Epithelial cell of proximal tubule (primary cell): ENCODE measurements around the gene SLC4A4. TPM values are rescaled to one million over a fixed set of nuclear protein-coding genes. Genes with fewer than 3 reads are reported as not detected.

ENCODE experiments used
- DNase-seq: peaks from one replicate; pipeline ENCODE4 v3.0.0-alpha.2; 2011; ENCODE audit warnings: low read depth
- H3K4me3 ChIP-seq: 2 replicates; pipeline ENCODE4 v1.5.1; 2011; ENCODE audit warnings: low read depth, mild to moderate bottlenecking, low read length
- CTCF ChIP-seq: conservative IDR thresholded peaks from 2 replicates; pipeline ENCODE4 v1.5.1; 2012; ENCODE audit warnings: low read depth, mild to moderate bottlenecking, low read length
- total RNA-seq: library from RNA; depleted of rRNA; stranded (reverse); fragments of >200 nt; gene quantifications from 2 replicates; pipeline ENCODE4 v1.2.3, GENCODE V29; 2015

The SLC4A4 gene
- total RNA-seq, 1 donor from 2014 or later: 5.6 TPM

GRCh38 chr4:71369536-71369935 lies 30.7 kb downstream of the SLC4A4 start:
- H3K4me3 ChIP-seq: no peak overlapping the region
- no peak for TF ChIP-seq CTCF
- no peak for DNase-seq

GRCh38 chr4:71375494-71375893 lies 36.7 kb downstream of the SLC4A4 start:
- no peak for TF ChIP-seq CTCF
- no peak overlapping the region for H3K4me3 ChIP-seq
- DNase-seq: no peak

GRCh38 chr4:71377561-71377960 lies 38.7 kb downstream of the SLC4A4 start:
- DNase-seq: no peak
- TF ChIP-seq CTCF: no peak
- H3K4me3 ChIP-seq: no peak overlapping the region

DNA sequence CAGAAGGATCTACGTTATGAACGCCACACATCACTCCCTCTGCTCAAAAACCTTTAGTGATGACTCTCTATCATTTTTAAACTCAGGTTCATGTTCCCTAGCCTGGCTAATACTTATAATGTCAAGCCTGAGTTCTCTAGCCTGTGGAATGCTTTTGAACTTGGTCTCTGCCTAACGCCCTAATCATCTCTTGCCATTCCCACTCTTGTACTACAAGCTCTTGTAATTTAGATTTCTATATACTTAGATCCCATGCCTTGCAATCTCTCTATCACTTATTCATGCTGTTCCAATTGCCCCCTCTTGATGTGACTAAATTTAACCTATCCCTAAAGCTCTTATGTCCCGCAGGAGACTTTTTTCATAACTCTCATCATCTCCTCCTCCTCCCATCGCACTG lies 40.3 kb downstream of the SLC4A4 start:
- no peak overlapping the region for H3K4me3 ChIP-seq
- no peak for TF ChIP-seq CTCF
- no peak for DNase-seq

- H3K4me3 ChIP-seq: no peak overlapping the region
- no peak for TF ChIP-seq CTCF
- peak; percentile 19 for DNase-seq
Observed at GRCh38 chr4:71380788-71381187, 42.0 kb downstream of the SLC4A4 start.

GRCh38 chr4:71382125-71382899 lies 43.5 kb downstream of the SLC4A4 start:
- no peak for TF ChIP-seq CTCF
- H3K4me3 ChIP-seq: peak overlapping the region; percentile 5
- DNase-seq: no peak
